NB4 (cell line): ENCODE measurements around the gene RGS6.

ENCODE experiments used
- CTCF ChIP-seq: IDR thresholded peaks from one replicate; pipeline ENCODE4 v1.5.1; 2012; ENCODE audit warnings: low read depth, low read length
- POLR2A ChIP-seq: IDR thresholded peaks from 2 replicates; pipeline ENCODE4 v1.6.1; 2011; ENCODE audit warnings: mild to moderate bottlenecking; ENCODE audit not compliant: insufficient read length; ENCODE audit errors: extremely low read depth

DNA sequence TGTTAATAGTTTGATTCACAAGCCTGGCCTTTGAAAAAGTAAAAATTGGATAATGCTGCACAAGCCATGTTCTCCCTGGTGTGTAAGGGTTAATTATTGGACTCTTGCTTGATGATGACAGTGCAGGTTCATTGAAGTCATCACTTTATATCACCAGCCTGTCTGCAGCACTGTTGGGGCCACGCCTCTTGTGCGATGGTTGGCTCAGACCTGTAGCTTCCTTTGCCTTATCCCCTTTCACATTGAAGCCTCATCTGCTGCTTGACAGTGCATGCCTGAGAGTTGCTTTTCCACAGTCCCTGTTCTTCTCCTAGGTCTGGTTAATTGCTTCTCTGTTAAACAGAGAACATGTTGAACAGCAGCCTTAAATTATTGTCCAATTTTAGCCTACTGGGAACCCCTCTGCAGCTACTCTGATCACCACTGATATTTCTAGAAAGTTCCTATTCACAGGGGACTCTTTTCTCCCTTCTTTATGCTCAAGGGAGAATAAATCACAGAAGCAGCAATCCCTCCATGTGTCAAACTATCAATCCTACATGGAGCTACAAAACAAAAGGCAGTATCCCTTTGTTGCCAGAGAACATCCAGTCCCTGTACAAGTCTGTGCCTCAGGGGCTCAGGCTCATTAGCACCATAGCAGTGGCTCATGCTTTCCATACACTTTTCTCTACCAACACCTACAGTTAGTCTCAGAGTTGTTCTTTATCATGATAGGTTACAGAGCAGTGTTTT is 322.1 kb downstream of the RGS6 start:
- no peak for TF ChIP-seq CTCF
- TF ChIP-seq POLR2A: no peak
